IPS DF 4.7 (cell line): ENCODE data around the gene IGSF9.
A peak's percentile ranks its signal among the peaks of the same experiment; 100 is the strongest.

Experiments used
- DNase-seq: peaks from one replicate; pipeline ENCODE4 v3.0.0-alpha.2; 2013; ENCODE audit warnings: low spot score; ENCODE audit errors: extremely low read depth

IGSF9 gene, protein sequence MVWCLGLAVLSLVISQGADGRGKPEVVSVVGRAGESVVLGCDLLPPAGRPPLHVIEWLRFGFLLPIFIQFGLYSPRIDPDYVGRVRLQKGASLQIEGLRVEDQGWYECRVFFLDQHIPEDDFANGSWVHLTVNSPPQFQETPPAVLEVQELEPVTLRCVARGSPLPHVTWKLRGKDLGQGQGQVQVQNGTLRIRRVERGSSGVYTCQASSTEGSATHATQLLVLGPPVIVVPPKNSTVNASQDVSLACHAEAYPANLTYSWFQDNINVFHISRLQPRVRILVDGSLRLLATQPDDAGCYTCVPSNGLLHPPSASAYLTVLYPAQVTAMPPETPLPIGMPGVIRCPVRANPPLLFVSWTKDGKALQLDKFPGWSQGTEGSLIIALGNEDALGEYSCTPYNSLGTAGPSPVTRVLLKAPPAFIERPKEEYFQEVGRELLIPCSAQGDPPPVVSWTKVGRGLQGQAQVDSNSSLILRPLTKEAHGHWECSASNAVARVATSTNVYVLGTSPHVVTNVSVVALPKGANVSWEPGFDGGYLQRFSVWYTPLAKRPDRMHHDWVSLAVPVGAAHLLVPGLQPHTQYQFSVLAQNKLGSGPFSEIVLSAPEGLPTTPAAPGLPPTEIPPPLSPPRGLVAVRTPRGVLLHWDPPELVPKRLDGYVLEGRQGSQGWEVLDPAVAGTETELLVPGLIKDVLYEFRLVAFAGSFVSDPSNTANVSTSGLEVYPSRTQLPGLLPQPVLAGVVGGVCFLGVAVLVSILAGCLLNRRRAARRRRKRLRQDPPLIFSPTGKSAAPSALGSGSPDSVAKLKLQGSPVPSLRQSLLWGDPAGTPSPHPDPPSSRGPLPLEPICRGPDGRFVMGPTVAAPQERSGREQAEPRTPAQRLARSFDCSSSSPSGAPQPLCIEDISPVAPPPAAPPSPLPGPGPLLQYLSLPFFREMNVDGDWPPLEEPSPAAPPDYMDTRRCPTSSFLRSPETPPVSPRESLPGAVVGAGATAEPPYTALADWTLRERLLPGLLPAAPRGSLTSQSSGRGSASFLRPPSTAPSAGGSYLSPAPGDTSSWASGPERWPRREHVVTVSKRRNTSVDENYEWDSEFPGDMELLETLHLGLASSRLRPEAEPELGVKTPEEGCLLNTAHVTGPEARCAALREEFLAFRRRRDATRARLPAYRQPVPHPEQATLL

DNA sequence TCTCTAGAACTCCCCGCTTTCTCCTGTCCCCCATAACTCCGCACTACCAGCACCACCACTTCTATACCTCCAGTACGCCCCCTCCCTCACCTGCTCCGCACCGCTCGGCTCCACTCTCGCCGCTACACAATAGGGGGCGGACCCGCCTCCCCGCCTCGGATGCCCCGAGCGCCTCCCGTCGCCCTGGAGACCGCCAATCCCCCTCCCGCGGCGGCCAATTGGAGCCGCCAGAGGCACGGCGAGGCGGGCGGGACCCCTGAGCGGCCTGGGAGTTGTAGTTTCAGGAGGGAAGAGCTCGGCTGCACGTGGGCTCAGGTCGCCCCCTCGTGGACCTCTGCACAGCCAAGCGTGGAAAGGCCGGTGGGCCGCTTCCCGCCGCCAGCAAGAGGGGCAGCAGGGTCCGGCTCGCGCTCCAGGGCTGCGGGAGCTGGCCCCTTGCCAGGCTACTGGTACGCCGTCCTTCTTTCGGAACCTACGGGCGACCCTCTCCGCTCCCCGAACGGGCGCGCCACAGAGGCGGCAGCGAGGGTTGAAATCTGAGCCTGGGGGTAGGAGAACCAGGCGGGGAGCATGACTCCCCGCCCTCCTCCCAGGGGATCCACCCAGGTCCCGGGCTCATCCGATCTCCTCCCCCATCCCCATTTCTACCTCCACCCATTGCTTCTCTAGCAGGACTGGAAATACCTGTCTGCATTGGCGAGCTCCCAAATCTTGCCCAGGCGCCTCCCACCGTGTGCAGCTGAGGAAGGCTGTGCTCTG is at the start of gene IGSF9:
Gene IGSF9, minus strand, starts transcription at position 131 of the 759 bp plus-strand sequence. CDS start 2,159 bp downstream, outside the sequence.
- peak; percentile 64 for DNase-seq

DNA sequence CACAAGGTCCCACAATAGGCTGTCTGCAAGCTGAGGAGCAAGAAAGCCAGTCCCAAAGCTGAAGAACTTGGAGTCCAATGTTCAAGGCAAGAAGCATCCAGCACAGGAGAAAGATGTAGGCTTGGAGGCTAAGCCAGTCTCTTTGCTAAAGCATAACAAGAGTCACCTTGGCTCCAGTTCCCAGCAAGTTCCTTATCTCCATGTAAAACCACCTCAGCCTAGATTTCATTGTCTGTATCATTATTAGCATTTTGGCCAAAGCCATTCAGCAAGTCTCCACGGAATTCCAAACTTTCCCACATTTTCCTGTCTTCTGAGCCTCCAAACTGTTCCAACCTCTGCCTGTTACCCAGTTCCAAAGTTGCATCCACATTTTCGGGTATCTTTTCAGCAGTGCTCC is 49.5 kb upstream of the IGSF9 start:
- DNase-seq: no peak

DNA sequence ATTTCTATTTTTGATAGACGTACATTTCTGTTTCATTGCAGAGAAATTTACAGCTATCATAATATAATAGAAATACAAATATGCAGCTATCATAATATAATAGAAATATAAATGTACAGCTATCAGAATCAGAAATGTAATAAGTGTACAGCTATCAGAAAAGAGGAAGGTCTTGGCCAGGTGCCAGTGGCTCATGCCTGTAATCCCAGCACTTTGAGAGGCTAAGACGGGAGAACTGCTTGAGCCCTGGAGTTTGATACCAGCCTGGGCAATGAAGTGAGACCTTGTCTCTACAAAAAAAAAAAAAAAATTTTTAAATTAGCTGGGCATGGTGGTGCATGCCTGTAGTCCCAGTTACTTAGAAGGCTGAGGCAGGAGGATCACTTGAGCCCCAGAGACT is 48.5 kb upstream of the IGSF9 start:
- no peak for DNase-seq

DNA sequence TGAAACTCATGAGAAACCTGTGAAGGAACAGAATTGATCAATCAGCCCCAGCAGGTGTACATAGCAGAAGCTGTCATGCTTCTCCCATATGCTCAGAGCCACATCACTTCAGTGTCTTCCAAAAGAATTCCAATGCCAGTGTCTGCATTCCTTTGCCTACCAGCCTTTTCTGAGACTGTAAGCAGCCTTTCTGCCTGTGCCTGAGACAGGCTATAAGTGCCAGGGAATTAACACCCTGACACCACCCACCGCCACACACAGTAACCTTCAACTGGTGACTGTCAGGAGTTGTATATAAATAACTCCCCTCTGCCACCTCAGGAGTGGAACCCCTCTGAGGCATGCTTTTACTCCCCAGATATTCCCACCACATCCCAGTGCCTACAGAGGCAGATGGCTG is 46.7 kb upstream of the IGSF9 start:
- no peak for DNase-seq

DNA sequence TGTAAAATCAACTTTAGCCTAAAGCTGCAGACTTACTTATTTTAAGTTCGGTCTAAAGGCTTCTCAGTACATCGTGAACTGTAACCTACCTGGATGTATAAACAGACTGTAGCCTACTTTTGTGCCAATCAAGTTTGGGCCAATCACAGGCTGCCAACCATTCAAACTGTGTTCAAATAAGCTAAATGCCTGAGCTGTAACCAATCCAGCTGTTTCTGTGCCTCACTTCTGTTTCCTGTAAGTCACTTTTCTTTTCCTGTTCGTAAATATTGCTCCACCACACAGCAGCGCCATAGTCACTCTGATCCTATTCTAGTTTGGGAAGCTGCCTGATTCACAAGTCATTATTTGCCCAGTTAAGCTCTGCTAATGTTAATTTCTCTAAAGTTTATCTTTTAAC is 46.1 kb upstream of the IGSF9 start:
- DNase-seq: no peak

DNA sequence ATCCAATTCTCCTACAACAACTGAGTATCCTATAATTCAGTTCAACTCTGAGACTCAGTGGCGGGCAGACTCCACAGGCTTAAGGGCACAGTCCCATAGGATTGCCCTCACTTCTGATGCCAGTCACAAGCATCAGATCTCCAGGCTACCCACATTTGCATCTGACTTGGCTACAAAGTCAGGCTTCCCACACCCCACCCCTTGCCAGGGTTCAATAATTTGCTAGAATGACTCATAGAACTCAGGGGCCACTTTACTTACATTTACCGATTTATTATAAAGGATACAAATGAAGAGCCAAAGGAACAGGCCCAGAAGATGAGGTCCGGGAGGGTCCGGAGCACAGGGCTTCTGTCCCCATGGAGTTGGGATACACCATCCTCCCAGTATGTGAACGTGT is 44.6 kb upstream of the IGSF9 start:
- no peak for DNase-seq

DNA sequence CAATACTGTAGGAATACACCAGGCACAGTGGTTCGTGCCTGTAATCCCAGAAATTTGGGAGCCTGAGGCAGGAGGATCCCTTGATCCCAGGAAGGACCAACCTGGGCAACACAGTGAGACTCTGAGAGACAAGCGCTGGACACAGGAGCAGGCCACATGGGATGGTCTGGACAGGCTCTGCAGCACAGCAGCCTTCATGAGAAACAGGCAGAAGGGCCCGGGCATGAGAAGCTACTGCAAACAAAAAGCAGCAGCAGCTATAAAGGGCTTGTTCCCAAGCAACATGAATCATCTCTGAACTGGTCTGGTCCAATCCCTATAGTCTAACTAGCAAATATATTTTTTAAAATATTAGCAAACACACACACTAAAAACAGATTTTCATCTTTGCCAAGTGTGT is 44.2 kb upstream of the IGSF9 start:
- DNase-seq: no peak

DNA sequence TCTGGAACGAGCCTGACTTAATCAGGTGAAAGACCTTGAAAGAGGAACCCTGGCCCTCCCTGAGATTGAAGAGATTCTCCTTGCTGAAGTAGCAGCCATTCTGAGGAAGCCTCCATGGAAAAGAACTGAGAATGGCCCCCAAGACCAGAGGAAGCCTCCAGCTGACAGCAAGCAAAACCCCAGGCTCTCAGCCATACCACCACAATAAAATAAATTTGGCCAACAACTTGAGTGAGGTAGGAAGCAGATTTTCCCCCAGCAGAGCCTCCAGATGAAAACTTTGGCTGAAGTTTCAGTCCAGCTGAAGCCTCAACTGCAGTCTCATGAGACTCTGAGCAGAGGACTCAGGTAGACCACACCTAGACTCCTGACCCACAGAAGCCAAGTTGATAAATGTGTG is 42.6 kb upstream of the IGSF9 start:
- DNase-seq: no peak

DNA sequence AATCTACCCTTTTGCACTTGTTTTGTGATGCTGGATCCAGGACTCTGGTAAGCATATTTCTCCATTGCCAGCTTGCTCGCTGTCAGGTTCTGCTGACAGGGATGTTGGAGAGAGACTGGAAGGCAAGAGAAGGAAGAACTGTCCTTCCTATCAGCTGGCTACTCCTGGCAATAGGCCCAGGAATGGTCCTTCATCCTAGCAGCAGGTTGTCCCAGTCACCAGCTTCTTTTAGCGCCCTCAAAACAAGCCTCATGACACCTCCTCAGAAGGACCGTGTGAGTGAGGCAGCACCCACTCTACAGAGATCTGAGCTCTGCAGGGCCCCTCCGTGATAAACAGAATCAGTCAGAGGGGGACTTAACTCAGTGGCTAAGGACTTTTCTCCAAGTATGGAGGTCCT is 41.8 kb upstream of the IGSF9 start:
- no peak for DNase-seq

DNA sequence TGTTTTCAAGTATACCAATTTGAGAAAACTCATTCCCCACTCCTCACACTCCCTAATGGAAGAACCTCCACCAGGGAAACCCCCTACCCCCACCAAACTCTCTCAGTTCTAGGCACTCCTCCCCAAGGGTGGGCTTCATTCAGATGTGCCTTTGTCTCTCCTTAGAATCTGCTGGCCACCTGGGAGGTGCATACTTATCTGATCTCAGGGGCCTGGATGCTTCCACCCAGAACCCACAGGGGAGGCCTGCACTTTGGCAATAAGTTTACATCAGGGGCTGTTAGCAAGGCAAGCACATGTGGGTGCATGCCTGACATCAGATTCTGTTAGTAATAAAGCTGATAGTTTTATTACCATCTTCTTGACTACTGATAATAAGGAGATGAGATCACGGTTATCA is 41.1 kb upstream of the IGSF9 start:
- no peak for DNase-seq

DNA sequence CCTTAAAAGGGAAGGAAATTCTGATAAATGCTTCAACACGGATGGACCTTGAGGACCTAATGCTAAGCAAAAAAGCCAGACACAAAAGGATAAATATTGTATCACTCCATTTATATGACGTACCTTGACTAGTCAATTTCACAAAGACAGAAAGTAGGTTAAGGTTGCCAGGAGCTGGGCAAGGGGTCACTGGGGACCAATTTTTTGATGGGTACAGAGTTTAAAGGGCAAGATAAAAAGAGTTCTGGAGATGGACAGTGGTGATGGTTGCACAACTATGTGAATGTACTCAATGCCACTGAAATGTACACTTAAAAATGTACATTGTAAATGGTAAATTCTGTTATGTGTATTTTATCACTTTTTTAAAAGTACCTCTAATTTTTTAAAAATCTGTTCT is 40.7 kb upstream of the IGSF9 start:
- DNase-seq: no peak

DNA sequence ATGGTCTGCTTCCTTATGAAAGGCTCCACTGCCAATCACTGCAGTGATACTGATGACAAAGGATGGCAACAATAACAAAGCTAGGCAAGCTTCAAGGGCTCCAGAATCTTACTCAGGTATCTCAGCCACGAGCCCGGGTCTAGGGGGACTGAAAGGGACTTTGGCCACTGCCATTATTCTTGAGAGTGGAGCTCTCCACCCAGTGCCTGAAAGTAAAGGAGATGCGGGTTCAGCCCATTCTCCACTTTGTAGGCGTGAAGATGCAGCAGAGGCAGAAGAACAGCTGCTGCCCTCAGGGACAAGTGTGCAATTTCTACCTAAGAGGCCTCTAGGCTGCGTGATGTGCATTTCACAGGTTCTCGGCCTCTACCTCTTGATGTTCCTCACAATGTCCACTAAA is 40.1 kb upstream of the IGSF9 start:
- no peak for DNase-seq

DNA sequence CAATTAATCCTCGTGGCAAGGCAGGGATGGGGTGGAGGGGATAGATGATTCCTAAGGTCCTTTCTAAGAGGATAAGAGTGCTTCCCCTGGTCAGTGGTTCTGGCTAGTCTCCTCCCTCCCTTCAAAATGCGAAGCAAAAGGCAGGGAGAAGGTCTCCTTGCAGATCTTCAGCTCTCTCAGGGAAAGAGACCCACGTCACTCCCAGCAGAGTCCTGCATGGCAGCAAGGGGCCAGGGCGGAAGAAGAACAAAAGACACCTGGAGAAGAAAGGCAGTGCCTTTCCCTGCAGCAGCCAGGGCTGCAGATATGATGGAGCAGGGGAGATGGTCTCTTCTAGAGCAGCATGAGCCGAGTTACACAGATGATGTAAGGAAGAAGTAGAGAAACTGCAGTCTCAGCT is 38.3 kb upstream of the IGSF9 start:
- no peak for DNase-seq

DNA sequence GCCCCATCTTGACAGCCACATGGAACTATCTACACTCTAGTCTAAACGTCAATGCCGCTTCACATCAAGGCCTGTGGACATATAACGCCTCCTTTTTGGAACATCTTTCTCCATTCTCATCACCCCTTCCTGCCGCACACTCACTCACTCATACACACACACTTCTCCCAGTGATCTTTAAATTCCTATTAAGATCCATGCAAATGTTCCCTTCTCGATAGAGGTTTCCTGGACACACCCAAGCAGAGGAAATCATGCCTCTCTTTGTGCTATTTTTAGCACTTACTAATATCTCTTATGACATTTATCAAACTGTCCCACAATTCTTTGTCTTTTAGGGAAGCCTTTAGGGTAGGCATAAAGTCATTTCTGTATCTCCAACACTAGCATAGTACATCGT is 36.9 kb upstream of the IGSF9 start:
- DNase-seq: no peak

DNA sequence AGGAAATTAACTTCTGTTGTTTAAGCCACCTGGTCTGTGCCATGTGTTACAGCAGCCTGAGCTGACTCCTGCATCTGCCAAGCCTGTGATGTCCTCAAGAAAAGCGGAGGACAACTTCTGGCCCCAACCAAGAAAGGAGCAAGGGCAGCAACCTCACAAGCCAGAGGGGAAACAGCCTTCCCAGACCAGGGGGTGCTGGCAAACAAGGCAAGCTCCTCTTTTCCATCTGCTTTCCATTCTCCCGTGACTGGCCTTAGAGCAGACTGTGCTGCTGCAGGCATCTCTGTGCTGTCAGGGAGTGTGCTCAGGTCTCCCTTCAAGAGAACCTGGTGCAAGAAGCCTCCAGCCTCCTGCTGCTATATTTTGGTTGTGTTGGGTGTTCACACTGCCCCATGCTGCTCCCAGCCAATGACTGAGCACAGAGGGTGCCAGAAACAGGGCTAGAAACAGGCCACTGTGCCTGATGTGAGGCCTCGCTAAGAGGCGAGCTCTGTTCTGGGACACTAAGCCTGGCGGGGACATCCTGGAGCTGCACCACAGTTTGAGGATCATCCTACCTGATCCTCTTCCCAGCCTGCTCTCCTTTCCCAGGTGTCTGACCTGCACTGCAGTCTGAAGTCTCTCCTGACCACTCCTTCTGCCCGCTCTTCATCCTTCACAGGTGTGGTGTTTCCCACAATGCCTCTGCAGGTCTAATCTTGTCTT is 36.1 kb upstream of the IGSF9 start:
- no peak for DNase-seq

DNA sequence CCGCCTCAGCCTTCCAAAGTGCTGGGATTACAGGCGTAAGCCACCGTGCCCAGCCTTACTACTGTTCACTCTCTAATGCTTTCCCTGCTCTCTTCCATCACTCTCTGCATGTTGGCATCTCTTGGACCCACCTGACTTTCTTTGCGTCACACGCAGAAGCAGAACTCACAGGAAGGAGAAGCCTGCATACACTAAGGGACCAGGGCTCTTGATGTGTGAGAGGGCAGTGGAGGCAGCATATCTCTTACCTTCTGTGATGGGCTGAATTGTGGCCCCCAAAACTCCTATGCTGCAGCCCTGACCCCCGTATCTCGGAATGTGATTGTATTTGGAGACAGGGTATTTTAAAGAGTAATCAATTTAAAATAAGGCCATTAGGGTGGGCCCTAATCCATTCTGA is 35.4 kb upstream of the IGSF9 start:
- DNase-seq: no peak

DNA sequence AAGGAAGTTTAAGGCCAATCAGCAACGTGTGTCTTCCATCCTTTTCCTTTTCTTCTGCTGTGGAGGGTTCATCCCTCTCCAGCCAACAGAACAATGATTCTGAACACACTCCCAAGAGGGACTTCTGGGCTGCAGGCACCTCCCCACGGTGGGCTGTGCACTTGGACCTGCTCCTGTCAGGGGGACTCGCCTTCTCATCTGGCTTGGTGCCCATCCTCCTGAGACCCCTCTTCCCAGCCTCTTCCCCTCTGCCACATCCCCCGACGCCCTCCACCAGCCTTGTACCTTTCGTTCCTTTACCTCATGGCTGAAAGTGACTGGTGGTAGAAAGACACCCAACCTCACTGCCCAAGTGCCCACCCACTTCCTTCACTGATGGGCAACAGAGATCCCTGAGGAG is 34.7 kb upstream of the IGSF9 start:
- DNase-seq: no peak

DNA sequence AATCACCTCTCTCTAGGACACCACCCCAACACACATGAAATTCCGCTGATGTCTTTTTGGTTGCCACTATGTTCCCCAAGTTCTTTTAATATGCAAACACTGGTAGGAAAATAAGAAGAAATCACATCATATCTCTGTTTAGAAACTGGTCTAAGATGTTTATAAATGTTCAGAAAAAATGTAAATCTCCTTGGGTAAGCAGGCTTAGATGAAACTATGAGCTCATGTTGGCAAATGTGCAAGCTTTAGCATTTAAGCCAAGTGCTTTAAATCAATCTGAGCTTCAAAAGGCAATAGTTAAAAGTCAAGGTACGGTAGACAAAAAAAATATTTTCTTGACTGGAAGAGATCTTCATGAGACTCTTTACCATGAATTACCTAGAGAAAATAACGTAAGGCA is 33.8 kb upstream of the IGSF9 start:
- no peak for DNase-seq

DNA sequence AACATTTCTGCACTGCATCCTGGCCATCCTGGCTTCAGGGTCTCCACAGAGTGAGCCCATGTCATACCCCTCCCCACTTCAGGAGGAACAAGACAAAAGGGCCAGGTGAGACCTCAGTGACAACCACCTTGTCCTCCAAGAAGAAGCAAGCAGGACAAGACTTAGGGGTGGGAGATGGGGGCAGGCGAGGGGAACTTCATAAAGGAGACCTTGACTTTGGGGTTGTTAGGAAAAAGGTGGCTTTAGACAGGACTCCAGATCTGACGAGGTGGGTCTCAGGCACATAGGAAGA is 32.6 kb upstream of the IGSF9 start:
- no peak for DNase-seq

DNA sequence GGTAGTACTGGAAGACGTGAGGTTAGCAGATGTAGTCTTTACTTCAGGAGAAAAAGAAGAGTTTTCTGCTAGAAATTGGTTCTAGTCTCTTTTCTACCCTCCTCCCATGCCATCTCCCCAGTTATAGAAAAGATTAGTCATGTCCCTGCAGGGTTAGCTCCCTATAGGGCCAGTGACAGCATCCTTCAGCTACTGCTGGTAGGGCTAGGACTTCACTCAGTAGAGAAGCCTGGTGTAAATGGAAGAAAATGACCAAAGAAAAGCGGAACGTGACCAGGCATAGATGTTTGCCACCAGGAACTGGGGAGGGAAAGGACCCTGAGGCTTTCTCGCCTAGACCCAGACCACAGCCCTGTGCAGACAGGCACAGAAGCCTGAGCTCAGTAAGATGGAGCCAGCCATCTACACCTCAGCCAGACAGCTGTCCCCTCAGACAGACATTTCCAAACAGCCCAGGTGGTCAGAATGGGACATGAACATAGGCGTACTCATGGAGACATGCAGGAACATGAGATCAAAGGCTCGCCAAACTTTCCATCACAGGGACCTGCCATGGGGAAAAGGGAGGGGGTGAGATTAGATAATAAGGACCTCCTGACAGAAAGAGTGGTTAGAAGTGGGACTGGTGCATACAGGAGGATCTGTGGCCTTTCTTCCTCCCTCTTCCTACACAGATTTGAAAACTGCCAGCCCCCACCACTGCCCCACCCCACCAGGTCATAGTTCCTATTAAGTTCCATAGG is 32.1 kb upstream of the IGSF9 start:
- DNase-seq: no peak
